NCI-H524 (cell line): Measurements from ENCODE around the gene TIMP3.
"Not testable (repeated sequence)": the region's sequence is repeated elsewhere in the genome, so short reads cannot be mapped to it uniquely, and the experiment has no call there.

Experiments
- DNase-seq, 2 experiments: peaks; one replicate each; lab custom pipeline; 2025; lab: John Stamatoyannopoulos, UW

The TIMP3 gene

DNA sequence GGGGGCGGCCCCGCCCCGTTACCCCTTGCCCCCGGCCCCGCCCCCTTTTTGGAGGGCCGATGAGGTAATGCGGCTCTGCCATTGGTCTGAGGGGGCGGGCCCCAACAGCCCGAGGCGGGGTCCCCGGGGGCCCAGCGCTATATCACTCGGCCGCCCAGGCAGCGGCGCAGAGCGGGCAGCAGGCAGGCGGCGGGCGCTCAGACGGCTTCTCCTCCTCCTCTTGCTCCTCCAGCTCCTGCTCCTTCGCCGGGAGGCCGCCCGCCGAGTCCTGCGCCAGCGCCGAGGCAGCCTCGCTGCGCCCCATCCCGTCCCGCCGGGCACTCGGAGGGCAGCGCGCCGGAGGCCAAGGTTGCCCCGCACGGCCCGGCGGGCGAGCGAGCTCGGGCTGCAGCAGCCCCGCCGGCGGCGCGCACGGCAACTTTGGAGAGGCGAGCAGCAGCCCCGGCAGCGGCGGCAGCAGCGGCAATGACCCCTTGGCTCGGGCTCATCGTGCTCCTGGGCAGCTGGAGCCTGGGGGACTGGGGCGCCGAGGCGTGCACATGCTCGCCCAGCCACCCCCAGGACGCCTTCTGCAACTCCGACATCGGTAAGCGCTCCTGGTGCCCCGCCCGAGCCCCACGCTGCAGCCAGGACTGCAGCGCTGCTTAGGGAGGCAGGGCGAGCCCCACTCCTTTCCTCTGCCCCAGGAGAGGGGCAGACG, at the start of gene TIMP3:
Gene TIMP3, plus strand, starts transcription at position 169 of the 700 bp plus-strand sequence. Its CDS starts 297 bp downstream, at position 466.
- peak; percentile 74 to 92 for DNase-seq

DNA sequence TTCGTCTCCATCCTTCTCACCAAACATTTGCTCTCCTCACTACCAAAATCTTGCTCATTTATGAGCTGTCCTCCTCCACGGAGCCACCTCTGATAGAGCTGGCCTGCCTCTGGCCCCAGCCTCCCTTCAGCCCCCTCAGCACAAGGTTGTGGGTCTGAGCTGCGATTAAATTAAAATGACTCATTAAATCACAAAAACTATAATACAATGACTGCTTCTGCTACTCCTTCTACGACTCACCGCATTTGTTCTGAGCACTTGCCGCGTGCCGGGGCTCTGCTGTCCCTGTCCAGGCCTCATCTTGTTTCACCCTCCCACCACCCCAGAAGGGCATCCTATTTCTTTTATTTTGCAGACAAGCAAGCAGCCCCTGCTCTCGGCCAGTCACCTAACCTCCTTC, 49.2 kb upstream of the TIMP3 start:
- no peak for DNase-seq

DNA sequence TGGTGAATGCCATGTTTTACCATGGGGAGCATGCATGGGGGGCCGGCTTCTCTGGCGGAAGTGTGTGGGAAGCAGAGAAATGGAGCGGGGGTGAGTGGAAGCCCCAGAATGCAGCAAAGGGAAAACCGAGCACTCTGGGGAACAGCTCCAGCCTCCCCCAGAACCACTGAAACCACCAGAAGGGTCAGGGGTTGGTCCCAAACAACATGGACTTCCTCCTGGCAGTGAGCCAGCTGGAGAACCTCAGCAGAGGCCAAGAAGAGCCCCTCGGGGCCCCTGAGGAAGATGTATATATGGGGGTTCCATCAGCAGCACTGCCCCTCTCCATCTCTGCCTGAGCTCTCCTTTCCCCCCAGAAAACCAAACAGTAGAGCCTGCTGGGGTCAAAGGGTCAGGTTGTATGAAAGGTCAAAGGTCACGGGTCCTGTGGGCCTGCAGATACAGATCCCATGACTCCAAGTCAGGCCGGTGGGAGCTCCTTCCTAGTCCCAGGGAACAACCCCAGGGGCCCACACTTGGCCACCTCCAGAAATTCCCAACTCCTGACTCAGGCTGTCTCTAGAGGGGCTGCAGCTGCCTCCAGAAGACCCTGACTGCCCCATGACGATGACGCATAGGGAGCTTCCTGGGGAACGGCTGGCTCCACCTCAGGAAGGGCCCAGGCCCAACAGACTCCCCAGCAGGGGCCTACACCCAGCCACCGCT, 48.5 kb upstream of the TIMP3 start:
- DNase-seq: no peak

DNA sequence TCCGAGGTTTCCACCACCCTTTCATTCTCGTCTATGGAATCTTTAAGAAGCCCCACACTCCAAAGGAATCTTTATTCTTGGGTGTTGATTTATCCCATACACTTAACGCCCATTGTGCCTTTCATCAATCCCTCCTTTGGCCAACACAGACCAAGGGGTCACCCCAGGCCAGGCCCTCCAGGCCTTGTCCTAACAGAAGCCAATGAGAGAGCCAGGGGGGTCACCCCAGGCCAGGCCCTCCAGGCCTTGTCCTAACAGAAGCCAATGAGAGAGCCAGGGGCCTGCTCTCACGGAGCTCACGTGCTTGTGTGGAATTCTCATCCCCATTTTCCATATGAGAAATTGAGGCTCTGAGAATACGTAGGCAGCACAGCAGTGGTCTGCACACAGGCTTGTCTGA, 47.9 kb upstream of the TIMP3 start:
- DNase-seq: no peak

DNA sequence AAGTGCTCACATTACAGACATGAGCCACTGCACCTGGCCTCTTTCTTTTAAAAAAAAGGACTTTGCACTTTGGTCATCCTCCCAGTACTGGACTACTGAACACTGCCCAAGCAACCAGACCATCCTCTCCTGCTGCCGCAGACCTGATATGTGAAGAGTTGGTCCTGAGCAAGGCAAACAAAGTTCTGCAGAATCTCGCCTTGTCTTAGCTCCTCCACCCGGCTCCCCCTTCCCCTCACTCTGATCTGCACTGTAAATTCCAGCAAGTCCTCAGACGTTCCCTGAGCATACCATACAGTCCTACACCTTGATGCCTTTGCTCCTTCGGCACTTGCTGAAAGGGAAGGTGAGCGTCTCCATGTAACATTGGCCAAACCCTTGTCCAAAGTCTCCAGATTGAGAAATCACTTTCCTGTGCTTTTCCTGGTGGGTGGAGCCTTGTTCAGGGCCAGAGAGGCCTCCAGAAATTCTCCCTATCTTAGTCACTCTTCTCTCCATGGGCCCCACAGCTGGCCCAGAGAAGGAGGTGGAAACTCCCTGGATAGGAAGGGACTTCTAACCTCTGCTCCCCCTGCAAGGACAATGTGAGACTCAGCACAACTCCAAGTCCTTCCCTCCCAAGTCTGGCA, 47.0 kb upstream of the TIMP3 start:
- DNase-seq: no peak

DNA sequence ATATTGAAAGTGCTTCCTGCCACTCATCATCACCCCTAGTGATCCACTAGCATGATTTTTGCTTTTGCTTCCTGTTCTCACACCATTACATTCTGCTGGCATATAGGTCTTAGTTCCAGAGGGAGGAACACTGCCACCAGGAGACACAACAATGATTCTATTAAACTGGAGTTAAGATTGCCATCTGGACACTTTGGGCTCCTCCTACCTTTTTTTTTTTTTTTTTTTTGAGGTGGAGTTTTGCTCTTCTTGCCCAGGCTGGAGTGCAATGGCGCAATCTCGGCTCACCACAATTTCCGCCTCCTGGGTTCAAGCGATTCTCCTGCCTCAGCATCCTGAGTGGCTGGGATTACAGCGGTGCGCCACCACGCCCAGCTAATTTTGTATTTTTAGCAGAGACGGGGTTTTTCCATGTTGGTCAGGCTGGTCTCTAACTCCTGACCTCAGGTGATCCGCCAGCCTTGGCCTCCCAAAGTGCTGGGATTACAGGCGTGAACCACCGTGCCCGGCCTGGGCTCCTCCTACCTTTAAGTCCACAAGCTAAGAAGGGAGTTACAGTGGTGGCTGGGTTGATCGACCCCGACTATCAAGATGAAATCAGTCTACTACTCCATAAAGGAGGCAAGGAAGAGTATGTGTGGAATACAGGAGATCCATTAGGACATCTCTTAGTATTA, 44.3 kb upstream of the TIMP3 start:
- DNase-seq: not testable (repeated sequence)

DNA sequence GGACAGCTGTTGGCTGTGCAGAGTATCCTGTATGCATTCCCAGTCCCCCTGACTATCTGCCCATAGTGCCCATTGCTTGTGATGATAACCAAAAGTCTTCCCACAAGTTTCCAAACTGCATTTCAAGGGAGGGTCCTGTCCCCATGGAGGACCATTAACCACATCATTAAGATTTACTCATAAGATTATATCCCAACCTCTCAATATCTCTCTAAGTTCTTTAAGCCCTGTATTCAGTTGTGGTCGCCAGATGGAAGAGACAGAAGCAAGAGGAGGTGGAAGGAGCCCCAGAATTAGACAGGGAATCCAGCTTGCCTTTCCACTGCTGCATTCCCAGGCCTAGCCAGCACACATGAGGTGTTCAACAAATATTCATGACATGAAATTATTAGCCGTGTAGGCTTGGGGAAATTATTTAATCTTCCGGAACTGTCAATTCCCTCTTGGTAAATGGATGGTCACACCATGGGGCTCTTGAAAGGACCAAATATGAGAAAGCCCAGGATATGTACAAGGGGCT, 42.6 kb upstream of the TIMP3 start:
- DNase-seq: no peak

DNA sequence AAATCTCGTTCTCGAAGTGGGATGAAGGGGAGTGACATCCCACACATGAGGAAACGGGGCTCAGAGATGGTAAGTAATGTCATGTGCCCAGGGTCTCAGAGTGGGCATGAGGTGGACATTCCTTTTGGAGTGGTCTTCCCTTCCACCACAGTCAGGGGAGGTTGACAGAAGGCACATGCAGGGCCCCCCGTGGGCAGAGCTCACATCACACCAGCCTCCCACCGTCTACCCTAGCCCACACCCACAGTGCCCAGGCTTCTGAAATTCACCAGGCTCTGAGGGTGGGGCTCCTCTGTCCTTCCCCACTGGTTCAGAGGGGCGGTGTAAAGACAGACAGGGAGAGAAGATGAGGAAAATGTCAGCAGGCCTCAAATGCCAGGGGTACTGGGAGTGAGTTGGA, 41.1 kb upstream of the TIMP3 start:
- no peak for DNase-seq

DNA sequence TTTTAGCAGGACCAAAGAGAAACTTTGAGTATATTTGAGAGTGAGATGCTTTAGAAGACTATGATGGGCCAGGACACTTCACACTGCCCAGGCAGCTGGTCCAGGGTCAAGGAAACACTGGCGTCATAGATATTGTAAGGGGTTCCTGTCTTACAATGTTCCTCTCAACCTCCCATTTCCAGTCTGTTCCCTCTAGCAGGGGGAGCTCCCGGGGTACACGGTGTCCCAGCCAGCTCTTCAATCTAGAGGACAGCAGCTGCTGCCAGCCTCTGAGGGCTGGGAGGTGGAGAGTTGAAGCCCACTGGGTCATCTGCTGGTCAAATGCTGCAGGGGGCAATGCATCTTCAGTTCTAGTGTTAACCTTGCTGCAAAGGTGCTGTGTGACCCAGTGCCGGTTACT, 40.7 kb upstream of the TIMP3 start:
- no peak for DNase-seq

DNA sequence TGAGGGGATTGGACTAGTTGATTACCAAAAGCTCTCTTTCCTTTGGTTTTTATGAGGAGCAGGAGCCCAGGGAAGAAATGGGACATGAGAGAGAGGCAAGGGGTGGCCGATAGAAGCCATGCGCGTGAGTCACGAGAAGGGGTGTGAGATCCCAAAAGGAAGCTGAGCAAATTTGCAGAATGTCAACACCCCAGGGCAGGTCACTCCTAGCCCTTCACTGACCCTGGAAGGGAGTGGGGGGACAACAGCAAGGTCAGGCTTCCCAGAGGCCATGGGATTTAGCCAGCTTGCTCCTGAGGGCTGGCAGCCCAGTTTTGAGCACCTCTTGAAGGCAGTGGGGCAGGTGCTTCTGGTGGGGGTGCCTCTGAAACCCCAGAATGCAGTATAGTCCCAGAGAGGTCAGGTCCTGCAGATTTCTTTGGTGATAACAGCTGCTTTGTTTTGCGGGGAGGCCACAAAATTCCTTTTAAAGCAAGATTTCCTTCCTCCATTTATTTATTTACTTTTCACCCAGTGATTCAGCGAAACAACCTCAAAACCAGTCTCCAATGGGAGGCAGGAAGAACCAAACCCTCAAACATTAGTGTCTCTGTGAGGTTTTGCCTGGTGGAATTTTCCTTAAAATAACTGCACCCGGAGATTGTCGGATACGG, 40.1 kb upstream of the TIMP3 start:
- DNase-seq: no peak

DNA sequence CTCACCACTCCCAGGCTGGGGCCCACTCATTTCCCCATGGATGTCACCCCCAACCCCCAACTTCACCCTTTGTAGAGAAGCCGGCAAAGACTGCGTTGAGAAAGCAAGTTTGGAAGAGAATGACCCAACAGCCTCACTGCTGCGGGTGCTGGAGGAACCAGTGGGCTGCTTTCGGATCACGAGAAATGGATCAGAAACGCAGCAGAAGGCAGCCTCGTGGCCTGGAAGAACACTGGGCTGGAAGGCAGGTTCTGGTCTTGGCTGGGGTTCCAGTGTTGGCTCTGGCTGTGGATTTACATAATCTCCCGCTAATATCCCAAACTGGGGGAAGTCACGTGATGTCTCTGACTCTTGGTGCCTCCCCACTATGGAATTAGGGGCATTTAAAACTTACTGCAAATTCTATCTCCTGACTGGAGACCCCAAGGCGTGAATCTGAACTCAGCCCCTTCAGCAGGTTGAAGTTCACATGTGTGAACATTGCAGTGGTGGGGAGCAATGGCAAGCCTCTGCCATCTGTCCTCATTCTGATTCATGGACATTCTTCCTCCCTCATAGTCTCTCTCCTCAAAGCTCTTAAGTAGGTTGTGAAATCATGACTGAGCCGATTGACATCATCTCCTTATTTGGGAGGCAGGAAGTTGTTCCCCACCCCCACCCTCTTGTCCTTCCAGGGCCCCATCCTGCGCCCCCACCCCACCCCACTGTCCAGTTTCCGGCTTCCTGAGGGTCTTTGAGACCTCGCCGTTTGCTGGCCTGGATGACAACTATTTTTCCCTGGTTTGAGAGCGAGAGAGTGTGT, 37.0 kb upstream of the TIMP3 start:
- DNase-seq: no peak

DNA sequence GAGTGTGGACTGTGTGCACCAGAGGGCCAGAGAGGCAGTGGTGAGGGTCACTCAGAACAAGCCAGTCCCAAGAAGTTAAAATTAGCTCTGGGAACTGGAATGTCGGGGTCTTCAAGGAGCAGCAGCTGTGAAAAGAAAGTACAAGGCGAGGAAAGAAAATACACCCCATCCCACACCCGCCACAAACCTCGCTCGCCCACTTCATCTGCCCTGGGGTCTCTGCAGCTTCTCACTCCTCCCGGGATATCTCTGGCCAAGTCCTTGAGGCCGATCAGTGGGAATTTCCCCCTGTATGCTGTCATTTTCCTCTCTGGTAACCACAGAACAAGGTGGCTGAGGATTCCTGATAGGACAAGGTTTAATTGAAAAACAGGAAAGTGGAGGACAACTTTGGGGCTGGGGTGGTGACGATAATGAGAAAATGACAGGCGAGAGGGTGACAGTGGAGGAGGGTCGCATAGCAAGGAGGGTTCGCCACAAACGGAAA, 36.3 kb upstream of the TIMP3 start:
- no peak for DNase-seq

DNA sequence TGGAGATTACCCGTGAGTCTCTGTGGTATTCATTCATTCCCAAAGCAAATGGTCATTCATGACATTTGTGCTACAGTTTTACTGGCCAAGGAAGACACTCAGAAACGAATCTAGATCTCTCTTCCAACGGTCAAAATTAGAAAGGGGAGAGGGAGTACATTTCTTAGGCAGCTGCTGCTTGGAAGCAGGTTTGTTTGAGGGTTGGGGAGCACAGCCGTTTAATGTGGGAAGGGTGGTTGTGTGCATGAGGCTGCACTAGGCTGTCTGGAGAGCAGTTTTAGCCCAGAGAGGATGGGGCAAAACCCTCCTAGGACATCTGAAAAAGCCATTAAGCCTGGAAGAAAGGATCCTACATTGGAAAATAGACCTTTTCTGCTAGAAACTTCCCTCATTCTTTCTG, 29.7 kb upstream of the TIMP3 start:
- DNase-seq: no peak

DNA sequence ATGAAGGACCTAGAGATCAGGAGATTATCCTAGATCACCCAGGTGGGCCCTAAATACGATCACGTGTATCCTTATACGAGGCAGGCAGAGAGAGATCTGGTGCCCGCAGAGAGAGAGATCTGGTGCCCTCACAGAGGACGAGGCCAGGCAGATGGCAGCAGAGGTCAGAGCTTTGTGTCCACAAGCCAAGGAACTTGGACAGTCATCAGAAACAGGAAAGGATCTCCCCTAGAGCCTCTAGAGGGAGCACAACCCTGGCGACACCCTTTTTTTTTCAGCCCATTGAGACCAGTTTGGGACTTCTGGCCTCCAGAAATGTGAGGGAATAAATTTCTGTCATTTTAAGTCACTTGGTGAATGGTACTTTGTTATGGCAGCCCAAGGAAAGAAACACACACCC, 25.5 kb upstream of the TIMP3 start:
- DNase-seq: no peak

DNA sequence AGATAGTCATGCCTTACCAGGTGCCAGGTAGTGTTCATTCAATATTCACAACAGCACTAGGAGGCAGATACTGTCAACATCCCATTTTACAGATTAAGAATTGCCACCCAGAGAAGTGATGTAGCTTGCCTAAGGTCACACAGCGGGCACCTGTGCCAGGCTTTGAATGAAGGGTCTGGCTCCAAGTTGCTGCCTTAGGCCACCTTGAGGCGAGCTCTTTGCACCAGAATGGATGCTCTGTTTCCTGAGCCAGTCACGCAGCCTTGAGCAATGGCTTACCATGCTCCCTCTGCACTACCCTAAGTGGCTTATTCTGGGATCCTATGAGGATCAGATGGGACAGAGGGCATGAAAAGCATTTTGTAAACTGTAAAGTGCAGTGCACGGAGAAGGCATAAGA, 25.1 kb upstream of the TIMP3 start:
- no peak for DNase-seq

DNA sequence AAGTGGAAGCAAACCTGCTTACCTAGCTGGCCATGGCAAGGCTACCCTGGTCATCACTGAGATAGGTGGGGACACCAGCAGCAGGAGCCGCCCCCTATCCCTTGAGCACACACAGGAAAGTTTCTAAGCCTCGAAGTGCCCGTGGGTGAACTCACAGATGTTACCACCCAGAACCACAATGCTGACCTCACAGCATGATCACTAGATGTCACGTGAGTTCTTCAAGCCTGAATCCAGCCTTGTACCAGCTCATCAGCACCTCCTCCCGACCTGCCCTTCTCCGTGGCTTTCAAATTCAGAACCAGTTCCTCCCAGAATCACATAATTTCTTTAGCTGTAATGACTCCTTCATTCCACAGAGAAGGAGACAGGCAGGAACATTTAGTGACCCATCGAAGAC, 24.7 kb upstream of the TIMP3 start:
- DNase-seq: peak in 1 of 2 experiments; percentile 26

DNA sequence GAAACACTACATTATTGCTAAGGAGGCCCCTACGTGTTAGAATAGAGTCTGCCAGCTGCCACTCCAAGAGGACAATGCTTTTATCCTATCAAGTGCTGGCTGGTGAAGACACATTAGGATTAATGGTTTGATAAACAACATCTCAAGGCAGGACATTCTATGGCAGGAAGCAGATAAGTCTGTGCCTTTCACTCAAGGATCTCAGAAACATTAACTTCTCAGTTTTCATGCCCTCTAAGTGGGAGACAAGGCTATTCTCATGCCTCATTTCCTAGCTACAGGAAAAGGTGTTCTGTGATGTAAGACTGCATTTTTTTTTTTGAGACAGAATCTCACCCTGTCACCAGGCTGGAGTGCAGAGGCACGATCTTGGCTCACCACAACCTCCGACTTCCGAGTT, 23.5 kb upstream of the TIMP3 start:
- DNase-seq: peak; percentile 41 to 88

DNA sequence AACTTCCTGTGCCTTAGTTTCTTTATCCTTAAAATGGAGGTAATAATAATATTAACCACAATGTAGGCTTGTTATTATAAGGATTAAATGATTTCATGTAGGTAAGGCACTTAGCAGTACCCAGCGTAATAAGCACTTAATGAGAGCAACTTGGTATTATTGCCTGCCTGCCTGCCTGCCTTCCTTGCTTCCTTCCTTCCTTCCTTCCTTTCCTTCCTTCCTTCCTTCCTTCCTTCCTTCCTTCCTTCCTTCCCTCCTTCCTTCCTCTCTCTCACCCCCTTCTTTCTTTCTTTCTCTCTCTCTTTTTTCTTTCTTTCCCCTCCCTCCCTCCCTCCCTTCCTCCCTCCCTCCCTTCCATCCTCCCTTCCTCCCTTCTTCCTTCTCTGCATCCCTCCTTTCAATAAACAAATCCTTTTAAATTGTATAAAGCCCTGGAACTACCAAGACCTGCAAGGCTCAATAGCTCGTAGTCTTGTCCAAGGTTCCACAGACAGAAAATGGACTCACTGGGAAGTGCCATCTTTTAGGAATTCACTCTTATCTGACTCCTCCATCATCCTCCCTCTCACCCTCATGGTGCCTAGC, 20.7 kb upstream of the TIMP3 start:
- DNase-seq: no peak

DNA sequence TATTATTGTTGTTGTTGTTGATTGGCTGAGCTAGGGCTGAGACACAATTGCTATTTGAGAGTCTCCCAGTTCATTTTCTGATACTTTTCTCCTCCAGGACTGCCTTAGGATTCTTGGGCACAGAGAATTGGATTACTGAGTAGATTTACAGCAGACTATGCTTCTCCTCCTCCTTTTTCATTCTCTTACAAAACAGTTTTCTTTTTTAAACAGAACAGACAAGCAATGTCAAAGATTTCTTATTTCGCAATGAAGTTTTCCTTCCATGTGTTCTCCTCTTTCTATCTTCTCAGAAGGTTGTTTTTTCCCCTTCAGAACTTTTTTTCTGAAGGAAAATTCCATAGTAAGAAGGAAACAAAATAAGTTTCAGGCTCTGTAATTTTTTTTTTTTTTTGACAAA, 19.8 kb upstream of the TIMP3 start:
- no peak for DNase-seq

DNA sequence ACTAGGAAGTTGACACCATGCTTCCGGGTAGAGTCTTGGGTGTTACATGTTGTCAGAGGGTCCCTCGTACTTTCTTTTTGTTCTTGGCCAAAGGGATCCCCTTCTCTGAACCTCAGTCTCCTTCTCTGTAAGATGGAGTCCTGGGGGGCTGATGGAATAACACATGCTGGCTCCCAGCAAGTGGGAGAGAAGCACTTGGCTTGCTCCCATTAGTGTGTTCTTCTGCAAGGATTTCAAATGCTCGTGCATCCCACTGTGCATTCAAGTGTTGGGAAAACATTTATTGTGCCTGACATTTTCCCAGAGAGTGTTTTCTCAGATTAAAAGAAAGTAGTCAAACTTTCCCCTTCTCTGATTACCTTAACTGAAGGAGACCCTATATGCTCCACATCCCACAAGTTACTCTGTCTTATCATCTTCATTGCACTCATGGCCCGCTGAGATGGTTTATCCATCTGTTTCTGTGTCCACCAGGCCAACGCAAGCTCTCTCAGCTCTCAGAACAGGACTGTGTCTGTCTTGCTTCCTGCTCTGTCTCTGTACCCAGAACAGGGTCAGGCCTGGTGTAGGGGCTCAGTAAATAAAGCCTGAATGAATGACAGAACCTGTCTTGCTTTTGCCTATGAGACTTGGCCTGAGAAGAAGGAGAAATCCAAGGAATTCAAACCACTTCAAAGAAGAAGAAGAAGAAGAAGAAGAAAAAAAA, 16.0 kb upstream of the TIMP3 start:
- no peak for DNase-seq
